ENCODE measurements around the gene NTMT2.

- TF ChIP-seq CTCF (IDR thresholded peaks at IDR 0.05) = no peak
- TF ChIP-seq EZH2phosphoT487 (IDR thresholded peaks at IDR 0.05) = no peak
Observed at GRCh38 chr1:170204121-170204520, 58.4 kb downstream of the NTMT2 start.

Measured in neural progenitor cell (in vitro differentiated cells).